Activated CD4-positive, CD25-positive, alpha-beta regulatory T cell treated with anti-CD3 and anti-CD28 coated beads, Interleukin-2, amount 50 U/mL, for 24 hours (primary cell): ENCODE measurements around the gene HIKESHI.
"Not testable (repeated sequence)": the region's sequence is repeated elsewhere in the genome, so short reads cannot be mapped to it uniquely, and the experiment has no call there.

Experiments
- ATAC-seq, 2 donors: fragments of 150-1000 bp; cut with Tn5 transposase; one replicate each; pipeline ENCODE4 v1.10.0; 2021; ENCODE audit warnings: mild to moderate bottlenecking in 1 of 2, moderate library complexity in 1 of 2

The HIKESHI gene

GRCh38 chr11:86294026-86294425 is 8.0 kb upstream of the HIKESHI start:
- no peak for ATAC-seq

GRCh38 chr11:86301742-86302091 is 323 bp upstream of the HIKESHI start:
- no peak for ATAC-seq

GRCh38 chr11:86303257-86303656 is 1.2 kb downstream of the HIKESHI start:
- no peak for ATAC-seq

DNA sequence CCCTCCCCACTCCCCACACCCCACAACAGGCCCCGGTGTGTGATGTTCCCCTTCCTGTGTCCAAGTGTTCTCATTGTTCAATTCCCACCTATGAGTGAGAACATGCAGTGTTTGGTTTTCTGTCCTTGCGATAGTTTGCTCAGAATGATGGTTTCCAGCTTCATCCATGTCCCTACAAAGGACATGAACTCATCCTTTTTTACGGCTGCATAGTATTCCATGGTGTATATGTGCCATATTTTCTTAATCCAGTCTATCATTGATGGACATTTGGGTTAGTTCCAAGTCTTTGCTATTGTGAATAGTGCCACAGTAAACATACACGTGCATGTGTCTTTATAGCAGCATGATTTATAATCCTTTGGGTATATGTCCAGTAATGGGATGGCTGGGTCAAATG is 6.7 kb downstream of the HIKESHI start:
- not testable (repeated sequence) for ATAC-seq

GRCh38 chr11:86313793-86314192 is 11.8 kb downstream of the HIKESHI start:
- no peak for ATAC-seq

GRCh38 chr11:86314636-86315035 is 12.6 kb downstream of the HIKESHI start:
- ATAC-seq = no peak

DNA sequence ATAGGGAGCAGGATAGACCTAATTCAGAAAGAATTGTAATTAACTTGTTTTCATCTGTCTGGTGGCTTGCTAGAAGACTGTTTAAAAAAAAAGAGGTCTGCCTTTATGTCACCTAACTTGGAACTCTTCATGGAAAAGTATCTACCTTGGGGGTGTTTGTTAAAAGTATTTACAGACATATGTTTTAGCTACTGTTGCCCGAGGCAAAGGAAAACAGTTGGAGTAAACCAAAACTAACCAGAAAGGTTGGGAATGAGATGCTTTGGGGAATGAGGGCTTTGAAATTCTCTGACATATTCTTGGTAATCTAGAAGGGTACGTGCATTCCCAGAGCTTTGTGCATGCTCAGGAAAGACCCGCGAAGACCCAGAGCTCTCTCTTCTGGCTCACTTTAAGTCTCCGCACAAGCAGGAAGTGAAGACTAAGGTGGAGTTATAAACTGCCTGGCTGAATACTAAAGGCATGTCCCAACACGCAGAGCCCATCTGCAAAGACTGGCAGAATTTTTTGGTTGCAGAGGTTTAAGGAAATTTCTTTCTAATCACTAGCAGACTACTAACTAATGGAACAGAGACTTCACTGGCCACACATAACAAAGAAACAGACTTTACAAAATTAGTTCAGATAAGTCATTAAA is 33.2 kb downstream of the HIKESHI start:
- ATAC-seq = no peak

DNA sequence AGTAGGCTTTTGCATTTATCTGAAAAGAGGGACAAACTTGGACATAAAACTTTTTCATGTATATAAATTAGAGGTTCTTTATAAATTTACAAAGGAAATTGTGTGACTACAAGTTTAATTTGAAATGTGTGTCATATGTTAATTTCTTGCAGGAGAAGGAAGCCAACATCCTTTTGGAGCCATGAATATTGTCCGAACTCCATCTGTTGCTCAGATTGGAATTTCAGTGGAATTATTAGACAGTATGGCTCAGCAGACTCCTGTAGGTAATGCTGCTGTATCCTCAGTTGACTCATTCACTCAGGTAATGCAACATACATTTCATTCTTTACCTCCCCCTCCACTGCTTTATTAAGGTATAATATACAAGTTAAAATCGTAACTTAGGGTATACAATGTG is 35.2 kb downstream of the HIKESHI start:
- no peak for ATAC-seq

DNA sequence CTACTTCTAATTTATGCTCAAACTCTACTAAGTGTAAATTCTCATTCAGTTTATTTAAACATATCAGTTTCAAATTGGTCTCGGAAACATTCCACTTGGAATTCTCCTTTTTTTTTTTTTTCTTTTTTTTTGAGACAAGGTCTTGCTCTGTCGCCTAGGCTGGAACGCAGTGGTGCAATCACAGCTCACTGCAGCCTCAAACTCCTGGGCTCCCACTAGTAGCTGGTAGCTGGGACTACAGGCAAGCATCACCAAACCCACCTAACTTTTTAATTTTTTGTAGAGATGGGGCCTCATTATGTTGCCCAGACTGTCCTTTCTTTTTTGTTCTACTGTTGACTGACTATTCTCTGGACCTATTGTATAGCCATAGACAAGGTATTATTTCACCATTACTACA is 39.3 kb downstream of the HIKESHI start:
- no peak for ATAC-seq

DNA sequence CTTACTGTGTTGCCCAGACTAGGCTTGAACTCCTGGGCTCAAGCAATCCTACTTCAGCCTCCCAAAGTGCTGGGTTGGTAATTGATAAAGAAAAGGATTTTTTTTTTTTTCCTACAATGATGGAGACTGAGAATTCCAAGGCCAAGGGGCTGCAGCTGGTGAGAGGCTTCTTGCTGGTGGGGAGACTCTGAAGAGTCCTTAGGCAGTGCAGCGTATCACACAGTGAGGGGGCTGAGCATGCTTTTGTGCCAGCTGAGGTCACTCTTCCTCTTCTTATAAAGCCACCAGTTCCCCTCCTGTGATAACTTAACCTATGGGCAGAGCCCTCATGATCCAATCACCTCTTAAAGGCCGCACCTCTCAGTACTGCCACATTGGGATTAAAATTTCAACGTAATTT is 44.5 kb downstream of the HIKESHI start:
- ATAC-seq = no peak

GRCh38 chr11:86355256-86355655 is 53.2 kb downstream of the HIKESHI start:
- no peak for ATAC-seq

DNA sequence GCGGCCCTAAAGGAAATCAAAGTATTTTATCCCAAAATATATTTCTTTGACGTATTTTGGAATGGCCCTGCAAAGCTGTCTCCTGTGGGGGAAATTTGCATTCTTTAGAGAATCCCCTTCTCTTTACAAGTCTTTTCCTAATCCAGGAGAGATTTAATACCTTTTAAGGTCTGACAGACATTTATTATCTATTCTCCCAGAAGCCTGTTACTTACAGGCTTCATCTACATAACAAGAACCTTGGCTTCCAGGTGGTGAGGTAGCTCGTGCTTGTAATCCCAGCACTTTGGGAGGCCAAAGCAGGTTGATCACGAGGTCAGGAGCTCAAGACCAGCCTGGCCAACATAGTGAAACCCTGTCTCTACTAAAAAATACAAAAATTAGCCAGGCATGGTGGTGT is 55.4 kb downstream of the HIKESHI start:
- ATAC-seq = not testable (repeated sequence)

- no peak for ATAC-seq
Observed at GRCh38 chr11:86358720-86359119, 56.7 kb downstream of the HIKESHI start.

- no peak for ATAC-seq
Observed at GRCh38 chr11:86360775-86361395, 58.8 kb downstream of the HIKESHI start.

- no peak for ATAC-seq
Observed at GRCh38 chr11:86363424-86363823, 61.4 kb downstream of the HIKESHI start.

DNA sequence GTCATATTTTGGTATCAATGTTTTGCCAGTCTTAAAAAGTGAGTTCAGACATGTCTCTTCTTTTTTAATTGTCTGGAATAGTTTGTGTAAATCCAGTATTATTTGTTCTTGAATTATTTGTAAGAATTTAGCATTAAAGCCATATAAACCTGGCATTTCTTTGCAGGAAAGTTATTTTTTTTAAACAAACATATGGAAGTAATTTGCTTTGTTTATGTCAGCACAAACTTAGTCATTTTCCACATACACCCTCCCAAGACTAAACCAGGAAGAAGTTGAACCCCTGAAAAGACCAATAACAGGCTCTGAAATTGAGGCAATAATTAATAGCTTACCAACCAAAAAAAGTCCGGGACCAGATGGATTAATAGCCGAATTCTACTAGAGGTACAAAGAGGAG is 63.5 kb downstream of the HIKESHI start:
- no peak for ATAC-seq

DNA sequence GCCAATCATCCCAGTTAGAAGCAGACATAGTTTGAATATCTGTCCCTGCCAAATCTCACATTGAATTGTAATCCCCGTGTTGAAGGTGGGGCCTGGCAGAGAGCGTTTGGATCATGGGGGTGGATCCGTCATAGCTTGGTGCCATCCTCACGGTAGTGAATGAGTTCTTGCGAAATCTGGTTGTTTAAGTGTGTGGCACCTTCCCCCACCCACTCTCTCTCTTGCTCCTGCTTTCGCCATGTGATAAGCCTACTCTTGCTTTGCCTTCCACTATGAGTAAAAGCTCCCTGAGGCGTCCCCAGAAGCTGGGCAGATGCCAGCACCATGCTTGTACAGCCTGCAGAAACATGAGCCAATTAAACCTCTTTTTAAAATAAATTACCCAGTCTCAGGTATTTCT is 67.6 kb downstream of the HIKESHI start:
- no peak for ATAC-seq

GRCh38 chr11:86370171-86370570 is 68.1 kb downstream of the HIKESHI start:
- no peak for ATAC-seq

DNA sequence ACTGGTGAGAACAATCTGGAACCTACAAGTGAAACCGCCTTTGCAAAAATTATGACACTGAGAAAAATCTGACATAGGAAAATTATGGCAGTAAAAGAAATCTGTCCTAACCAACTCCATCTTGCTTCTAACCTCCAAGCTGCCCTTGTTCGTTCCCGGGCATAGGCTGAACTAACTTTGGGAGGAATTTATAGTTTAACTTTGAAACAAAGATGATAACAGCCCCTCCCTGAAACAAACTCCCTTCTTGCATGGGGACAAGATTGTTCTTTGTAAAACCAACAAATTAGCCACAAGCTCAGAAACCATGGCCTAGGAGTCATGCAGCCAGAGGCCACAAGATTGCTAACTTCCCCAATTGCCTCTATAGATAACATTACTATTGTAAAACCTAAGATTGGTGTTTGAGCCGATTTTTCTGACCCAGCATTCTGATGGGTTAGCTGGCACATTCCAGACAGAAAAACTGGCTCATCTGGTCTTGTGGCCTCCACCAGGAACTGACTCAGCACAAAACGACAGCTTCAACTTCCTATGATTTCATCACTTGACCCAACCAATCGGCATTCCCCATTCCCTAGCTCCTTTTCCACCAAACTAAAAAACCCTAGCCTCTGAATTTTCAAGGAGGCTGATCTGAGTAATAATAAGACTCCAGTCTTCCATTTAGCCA is 69.0 kb downstream of the HIKESHI start:
- ATAC-seq = no peak

- ATAC-seq = no peak
Observed at GRCh38 chr11:86372041-86372440, 70.0 kb downstream of the HIKESHI start.

- ATAC-seq = no peak
Observed at GRCh38 chr11:86372586-86372985, 70.5 kb downstream of the HIKESHI start.

DNA sequence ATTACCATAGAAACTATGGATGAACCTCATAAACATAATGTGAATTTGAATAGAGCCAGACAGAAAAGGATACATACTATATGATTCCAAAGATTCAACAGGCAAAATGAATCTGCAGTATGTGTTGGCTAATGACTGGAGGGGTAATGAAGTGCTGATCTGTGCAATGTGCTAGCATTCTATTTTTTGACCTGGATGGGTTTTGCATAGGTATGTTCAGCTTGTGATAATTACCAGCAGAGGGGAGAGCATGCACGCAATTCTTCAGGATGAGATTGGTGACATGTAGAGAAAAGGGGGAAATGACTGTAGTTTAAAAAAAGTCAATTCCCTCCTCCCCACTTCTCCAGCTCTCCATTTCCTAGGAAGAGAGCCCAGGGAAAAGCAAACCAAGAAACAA is 72.0 kb downstream of the HIKESHI start:
- no peak for ATAC-seq

- ATAC-seq = no peak
Observed at GRCh38 chr11:86374586-86374985, 72.5 kb downstream of the HIKESHI start, which contains the start of gene CCDC81. CCDC81 (plus strand) TSS chr11:86374887; CDS start chr11:86375164, 277 bp downstream.

GRCh38 chr11:86377972-86378371 is 75.9 kb downstream of the HIKESHI start:
- no peak for ATAC-seq
